GM18502 (cell line): Measurements from ENCODE around the gene KIF6.
"Not testable (repeated sequence)": the region's sequence is repeated elsewhere in the genome, so short reads cannot be mapped to it uniquely, and the experiment has no call there.

ENCODE experiments used
- ATAC-seq: cut with Tn5 transposase; IDR thresholded peaks from one replicate; pipeline ENCODE4 v1.9.1; 2021; ENCODE audit warnings: mild to moderate bottlenecking; ENCODE audit not compliant: unreplicated experiment, poor library complexity

Gene KIF6

DNA sequence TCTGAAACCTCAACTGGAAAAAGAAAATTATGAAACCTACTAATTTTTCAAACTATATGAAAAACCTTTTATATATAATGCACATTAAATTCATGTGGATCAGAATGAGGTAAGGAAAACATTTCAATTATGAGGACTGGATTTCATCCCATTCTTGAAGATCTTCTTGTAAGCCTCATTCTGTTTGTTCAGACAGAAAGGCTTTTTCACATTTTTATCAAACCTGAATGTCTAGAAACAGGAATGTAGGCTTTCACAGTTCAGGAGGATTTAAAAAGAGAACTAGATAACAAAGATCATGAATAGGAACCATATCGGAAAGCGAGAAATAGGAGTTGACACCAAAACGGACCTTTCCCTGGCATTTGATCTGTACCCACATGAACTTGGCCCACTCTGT, 210.2 kb downstream of the KIF6 start:
- no peak for ATAC-seq

GRCh38 chr6:39509831-39510230, 215.4 kb downstream of the KIF6 start:
- not testable (repeated sequence) for ATAC-seq

DNA sequence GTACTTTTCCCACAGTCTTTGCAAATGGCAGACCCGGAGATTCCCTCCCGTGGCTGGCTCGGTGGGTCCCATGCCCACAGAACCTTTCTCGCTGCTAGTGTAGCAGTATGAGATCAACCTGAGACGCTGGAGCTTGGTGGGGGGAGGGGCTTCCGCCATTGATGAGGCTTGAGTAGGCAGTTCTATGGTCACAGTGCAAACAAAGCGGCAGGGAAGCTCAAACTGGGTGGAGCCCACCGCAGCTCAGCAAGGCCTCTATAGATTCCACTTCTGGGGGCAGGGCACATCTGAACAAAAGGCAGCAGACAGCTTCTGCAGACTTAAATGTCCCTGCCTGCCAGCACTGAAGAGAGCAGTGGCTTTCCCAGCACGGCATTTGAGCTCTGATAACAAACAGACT, 216.7 kb downstream of the KIF6 start:
- ATAC-seq: no peak

- ATAC-seq: no peak
Measured at GRCh38 chr6:39507331-39507998, 217.7 kb downstream of the KIF6 start.

DNA sequence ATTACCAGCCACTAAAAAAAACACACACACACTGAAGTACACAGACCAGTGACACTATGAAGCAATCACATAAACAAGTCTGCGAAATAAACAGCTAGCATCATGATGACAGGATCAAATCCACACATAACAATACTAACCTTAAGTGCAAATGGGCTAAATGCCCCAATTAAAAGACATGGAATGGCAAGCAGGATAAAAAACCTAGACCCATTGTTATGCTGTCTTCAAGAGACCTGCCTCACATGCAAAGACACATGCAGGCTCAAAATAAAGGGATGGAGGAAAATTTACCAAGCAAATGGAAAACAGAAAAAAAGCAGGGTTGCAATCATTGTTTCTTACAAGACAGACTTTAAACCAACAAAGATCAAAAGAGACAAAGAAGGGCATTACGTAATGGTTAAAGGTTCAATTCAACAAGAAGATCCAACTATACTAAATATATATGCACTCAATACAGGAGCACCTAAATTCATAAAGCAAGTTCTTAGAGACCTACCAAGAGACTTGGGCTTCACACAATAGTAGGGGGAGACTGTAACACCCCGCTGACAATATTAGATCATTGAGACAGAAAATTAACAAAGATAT, 222.7 kb downstream of the KIF6 start:
- not testable (repeated sequence) for ATAC-seq

DNA sequence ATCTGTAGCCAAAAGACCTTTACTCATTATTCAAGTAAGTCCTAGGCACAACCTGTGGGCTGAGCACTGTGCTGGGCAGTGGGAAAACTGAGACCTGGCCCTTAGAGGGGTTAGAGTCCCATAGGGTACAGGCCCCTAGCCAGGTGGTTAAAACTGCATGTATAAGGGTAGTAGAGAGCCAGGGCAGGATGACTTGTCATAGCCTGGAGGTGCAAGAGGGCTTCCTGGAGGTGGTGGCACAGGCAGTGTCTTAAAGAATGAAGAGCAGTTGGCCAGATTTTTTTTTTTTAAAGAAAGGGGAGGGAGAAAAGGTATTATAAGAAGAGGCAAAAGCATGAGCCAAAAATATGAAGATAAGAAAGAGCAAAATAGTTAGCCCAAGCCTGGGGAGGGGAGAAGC, 226.2 kb downstream of the KIF6 start:
- ATAC-seq: no peak

DNA sequence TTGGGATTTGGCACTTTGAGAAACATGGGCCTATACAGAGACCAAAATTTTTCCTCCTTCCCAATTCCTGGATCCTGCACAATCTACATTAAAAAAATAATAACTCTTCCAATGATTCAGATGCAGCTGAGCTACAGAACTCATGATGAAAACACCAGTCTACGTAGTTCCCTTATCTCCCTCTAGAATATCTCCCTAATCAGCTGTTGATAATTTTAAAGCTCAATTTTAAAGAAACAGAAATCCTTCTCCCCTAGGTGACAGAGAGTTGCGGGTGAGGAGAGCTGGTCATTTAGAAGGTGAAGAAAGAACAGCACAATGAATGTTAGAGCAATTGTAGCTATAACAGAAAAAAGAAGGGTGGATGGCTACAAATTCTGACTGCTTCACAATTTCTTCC, 227.1 kb downstream of the KIF6 start:
- ATAC-seq: no peak

GRCh38 chr6:39496915-39497314, 228.3 kb downstream of the KIF6 start:
- no peak for ATAC-seq

- no peak for ATAC-seq
Measured at GRCh38 chr6:39496456-39496855, 228.8 kb downstream of the KIF6 start.

GRCh38 chr6:39495640-39496039, 229.6 kb downstream of the KIF6 start:
- ATAC-seq: no peak

DNA sequence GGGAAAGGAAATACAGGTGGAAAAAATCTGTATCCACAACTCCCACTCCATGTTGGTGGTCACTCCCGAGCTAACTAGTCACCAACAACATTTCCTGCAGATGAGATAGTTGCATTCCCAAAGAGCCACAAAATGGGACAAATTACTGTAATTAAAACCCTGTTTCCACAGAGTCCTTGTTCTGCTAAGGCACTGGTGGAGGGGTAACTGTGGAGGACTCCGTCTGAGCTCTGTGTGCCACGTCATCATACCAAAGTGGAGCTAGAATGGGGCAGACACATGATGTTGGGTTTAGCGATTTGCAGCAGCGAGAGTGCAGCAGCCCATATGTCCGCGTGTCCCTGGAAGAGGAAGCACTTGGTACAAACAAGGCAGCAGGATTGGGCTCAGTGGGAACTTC, 230.2 kb downstream of the KIF6 start:
- ATAC-seq: no peak

DNA sequence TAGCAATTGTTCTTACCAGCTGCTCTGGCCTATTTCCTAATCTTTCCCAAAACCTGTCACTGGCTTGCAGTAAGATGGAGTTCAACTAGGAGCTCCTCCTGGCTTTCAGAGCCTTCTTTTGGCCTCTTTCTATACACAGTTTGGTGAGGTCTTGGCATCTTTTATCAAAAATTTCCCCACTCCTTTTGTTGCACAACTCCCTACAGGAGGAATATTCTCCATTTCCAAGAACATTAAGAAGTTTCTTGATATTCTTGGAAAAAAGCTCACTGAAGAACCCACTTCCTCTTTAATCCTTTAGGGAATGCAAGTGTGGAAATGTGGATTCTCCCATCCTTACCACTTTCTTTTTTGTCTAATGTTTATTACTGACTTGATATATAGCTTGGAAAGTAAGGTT, 231.4 kb downstream of the KIF6 start:
- no peak for ATAC-seq

GRCh38 chr6:39493174-39493573, 232.0 kb downstream of the KIF6 start:
- no peak for ATAC-seq

DNA sequence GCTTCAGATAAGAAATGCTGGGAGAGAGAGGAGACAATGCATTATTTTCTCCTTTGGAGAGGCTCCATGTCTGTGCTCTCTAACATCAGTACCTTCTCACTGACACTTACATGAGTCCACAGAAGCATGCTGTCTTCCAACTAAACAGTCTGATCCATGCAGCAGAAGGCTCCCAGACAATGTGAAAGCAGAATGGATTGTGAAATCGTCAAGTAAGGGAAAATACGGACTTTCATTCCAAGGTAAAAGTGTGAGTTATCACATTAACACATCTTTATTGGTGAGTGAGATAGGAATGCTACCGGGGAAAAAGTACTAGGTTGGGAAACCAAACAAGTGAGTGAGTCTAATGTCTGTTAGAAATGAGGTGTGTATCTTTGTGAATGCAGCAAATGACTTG, 235.1 kb downstream of the KIF6 start:
- ATAC-seq: no peak

DNA sequence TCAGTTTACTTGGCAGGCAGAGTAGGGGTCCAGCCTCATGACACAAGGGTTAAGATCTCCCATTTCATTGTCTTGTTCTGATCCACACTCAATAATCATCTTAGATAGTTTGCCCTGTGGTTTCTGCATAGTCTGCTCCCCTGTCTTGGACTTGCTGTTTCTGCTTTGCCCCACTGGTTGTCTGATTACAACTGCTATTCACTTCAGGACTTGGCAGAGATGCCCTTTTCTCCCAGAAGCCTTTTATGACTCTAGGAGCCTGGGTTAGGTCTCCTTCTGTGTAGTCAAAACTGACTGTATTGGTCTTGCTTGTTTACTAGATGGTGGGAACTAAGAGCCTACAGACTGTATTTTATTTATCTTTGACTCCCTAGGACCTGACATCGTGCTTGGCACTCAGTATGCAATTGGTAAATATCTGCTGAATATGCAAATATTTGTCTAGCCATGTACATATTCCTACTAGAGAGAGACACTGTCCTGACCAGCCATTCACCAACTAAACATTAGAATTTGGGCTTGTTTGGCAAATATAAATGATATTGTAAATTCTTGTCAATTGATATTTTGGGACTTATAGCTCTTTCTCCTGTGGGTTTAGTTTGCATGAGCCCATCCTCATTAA, 236.8 kb downstream of the KIF6 start:
- no peak for ATAC-seq

DNA sequence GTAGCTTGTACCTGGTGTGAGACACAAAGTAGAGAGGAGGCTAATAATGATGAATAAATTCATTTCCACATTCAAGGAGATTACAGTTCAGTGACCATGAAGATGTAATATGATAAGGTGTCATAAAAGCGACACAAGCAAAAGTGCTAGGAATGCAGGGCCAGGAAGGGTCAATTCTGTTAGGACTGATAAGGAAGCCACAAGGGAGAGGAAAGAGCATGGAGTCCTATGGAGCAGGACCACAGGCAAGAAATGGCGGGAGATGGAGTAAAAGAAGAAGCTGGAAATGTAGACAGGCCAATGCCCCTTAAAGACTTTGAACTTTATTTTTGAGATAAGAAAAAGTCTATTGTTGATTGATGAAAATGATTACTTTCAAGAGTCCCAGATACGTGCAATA, 240.9 kb downstream of the KIF6 start:
- ATAC-seq: no peak

DNA sequence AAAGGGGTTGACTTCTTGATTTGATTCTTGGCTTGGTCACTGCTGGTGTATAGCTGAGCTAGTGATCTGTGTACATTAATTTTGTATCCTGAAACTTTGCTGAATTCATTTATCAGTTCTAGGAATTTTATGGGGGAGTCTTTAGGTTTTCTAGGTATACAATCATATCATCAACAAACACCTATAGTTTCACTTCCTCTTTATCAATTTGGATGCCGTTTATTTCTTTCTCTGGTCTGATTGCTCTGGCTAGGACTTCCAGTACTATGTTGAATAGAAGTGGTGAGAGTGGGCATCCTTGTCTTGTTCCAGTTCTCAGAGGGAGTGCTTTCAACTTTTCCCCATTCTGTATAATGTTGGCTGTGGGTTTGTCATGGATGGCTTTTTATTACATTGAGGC, 245.4 kb downstream of the KIF6 start:
- not testable (repeated sequence) for ATAC-seq

DNA sequence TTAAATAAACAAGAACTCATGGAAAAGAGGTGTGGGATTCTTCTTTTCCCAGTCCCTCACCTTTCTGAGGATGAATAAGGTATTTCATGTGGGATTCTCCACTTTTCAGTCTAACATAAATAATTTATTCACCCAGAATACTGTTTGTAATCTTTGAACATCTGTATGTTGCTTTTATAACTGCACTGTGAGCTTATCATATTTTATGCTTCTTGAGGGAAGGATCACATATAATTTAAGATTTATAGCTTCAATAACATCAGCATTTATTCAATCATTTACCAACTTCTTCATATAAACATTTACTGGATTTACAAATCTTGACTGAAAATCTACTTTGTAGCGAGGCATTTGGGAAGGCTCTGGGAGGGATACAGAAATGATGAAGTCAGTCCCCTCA, 248.5 kb downstream of the KIF6 start:
- ATAC-seq: no peak

GRCh38 chr6:39476151-39476550, 249.1 kb downstream of the KIF6 start:
- no peak for ATAC-seq

DNA sequence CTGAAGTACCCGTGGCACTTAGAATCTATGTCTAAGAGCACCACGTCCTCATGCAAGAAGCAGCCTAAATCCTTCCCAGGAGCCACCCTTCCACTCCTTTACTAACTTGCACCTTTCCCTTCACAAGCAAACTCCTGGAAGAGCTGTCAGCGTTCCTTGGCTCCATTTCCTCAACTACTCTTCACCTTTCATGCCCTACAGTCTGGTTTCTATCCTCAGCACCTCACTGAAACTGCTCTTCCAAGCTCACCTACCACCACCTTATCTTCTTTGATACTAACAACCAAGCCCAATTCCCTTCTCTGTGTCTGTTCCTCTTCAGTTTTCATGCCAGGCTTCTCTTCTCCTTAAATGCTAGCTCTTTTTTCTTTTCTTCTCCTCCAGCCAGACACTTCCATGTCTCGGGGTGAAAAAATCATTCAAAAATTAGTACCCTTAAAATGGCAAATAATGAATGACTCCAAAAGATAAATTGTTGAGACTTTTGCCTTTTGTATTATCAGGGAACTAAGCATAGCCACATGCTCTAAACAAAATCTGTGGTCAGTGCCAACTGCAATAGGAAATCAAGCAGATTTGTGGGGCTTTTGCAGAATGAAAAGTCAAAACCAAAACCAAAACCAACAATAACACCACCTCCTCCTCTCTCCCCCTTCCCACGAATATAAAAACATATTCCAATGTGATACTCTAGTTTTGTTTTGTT, 253.1 kb downstream of the KIF6 start:
- no peak for ATAC-seq

DNA sequence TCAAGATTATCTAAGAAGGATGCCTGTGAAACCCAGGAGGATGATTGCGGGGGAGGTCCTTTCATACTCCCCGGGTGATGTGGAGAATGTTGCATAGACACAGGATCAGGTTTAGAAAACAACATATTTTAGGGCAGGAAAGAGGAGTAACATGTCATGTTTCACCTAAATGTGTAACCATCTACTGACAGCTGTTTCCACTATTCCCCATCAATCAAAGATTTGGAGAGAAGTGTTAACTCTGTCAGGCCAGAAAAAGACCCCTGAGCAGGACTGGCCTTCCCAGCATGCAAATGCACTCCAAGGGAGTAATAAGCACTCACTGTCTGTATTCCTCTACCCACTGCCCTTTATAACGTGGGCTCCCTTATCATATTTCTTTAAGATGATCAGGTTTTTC, 254.7 kb downstream of the KIF6 start:
- ATAC-seq: no peak
